Measurements from ENCODE around the gene TANGO2. TPM values are rescaled to one million over a fixed set of nuclear protein-coding genes. Genes with fewer than 3 reads are reported as not detected.

Gene TANGO2
- total and polyA plus RNA-seq, 9 of the 15 experiments (the other 6 are each of a cell fraction or from before 2014, with no cell fraction given): 15.5 to 94.9 (median 70.1) TPM

GRCh38 chr22:19986410-19987341 is 34.2 kb upstream of the TANGO2 start (continued):
- no peak for TF ChIP-seq MTA2 (IDR thresholded peaks at IDR 0.05; ENCODE audit: low read depth)
- TF ChIP-seq TBP (optimal IDR thresholded peaks at IDR 0.05; ENCODE audit: low read depth, low read length): peak; percentile 30
- TF ChIP-seq HNRNPLL (IDR thresholded peaks at IDR 0.05; ENCODE audit: low read depth, low read length, poor library complexity, severe bottlenecking): peak; percentile 27
- TF ChIP-seq, protein P1, sequence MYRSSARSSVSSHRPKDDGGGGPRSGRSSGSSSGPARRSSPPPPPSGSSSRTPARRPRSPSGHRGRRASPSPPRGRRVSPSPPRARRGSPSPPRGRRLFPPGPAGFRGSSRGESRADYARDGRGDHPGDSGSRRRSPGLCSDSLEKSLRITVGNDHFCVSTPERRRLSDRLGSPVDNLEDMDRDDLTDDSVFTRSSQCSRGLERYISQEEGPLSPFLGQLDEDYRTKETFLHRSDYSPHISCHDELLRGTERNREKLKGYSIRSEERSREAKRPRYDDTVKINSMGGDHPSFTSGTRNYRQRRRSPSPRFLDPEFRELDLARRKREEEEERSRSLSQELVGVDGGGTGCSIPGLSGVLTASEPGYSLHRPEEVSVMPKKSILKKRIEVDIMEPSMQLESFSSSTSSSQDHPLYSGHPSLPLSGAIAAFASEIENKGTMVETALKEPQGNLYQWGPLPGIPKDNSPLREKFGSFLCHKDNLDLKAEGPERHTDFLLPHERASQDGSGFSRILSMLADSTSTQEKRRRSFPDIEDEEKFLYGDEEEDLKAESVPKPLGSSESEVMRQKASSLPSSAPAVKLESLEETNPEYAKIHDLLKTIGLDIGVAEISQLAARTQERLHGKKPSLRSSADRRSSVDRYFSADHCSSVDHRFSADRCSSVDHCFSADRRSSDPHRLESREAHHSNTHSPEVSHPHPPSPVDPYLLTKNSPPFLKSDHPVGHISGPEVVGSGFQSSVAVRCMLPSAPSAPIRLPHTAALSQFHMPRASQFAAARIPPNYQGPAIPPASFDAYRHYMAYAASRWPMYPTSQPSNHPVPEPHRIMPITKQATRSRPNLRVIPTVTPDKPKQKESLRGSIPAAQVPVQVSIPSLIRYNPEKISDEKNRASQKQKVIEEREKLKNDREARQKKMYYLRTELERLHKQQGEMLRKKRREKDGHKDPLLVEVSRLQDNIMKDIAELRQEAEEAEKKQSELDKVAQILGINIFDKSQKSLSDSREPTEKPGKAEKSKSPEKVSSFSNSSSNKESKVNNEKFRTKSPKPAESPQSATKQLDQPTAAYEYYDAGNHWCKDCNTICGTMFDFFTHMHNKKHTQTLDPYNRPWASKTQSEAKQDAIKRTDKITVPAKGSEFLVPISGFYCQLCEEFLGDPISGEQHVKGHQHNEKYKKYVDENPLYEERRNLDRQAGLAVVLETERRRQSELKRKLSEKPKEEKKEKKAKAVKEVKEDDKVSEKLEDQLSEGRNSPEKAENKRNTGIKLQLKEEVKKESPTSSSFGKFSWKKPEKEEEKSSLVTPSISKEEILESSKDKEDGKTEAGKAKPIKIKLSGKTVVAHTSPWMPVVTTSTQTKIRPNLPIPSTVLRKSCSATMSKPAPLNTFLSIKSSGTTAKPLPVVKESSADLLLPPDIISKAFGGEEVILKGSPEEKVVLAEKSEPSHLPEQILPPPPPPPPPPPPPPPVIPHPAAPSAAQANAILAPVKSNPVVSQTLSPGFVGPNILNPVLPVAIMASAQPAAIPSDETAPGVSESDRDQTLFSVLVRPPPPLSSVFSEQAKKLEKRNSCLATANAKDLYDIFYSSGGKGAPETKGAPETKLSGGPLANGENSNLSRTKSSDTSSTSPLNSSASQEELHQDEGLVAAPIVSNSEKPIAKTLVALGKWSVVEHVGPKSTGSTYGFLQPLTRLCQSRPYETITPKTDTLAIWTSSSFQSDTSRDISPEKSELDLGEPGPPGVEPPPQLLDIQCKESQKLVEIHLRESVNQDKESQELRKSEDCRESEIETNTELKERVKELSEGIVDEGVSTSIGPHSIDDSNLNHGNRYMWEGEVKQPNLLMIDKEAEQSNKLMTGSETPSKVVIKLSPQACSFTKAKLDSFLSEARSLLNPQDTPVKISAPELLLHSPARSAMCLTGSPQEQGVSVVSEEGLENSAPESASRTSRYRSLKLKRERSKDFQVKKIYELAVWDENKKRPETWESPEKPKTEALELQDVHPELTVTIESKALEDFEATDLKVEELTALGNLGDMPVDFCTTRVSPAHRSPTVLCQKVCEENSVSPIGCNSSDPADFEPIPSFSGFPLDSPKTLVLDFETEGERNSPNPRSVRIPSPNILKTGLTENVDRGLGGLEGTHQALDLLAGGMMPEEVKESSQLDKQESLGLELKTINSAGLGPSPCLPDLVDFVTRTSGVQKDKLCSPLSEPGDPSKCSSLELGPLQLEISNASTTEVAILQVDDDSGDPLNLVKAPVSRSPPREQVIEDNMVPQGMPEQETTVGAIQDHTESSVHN (IDR thresholded peaks at IDR 0.05; ENCODE audit: borderline replicate concordance in 1 of 2, low read depth in 1 of 2): no peak
- TF ChIP-seq, protein P2, sequence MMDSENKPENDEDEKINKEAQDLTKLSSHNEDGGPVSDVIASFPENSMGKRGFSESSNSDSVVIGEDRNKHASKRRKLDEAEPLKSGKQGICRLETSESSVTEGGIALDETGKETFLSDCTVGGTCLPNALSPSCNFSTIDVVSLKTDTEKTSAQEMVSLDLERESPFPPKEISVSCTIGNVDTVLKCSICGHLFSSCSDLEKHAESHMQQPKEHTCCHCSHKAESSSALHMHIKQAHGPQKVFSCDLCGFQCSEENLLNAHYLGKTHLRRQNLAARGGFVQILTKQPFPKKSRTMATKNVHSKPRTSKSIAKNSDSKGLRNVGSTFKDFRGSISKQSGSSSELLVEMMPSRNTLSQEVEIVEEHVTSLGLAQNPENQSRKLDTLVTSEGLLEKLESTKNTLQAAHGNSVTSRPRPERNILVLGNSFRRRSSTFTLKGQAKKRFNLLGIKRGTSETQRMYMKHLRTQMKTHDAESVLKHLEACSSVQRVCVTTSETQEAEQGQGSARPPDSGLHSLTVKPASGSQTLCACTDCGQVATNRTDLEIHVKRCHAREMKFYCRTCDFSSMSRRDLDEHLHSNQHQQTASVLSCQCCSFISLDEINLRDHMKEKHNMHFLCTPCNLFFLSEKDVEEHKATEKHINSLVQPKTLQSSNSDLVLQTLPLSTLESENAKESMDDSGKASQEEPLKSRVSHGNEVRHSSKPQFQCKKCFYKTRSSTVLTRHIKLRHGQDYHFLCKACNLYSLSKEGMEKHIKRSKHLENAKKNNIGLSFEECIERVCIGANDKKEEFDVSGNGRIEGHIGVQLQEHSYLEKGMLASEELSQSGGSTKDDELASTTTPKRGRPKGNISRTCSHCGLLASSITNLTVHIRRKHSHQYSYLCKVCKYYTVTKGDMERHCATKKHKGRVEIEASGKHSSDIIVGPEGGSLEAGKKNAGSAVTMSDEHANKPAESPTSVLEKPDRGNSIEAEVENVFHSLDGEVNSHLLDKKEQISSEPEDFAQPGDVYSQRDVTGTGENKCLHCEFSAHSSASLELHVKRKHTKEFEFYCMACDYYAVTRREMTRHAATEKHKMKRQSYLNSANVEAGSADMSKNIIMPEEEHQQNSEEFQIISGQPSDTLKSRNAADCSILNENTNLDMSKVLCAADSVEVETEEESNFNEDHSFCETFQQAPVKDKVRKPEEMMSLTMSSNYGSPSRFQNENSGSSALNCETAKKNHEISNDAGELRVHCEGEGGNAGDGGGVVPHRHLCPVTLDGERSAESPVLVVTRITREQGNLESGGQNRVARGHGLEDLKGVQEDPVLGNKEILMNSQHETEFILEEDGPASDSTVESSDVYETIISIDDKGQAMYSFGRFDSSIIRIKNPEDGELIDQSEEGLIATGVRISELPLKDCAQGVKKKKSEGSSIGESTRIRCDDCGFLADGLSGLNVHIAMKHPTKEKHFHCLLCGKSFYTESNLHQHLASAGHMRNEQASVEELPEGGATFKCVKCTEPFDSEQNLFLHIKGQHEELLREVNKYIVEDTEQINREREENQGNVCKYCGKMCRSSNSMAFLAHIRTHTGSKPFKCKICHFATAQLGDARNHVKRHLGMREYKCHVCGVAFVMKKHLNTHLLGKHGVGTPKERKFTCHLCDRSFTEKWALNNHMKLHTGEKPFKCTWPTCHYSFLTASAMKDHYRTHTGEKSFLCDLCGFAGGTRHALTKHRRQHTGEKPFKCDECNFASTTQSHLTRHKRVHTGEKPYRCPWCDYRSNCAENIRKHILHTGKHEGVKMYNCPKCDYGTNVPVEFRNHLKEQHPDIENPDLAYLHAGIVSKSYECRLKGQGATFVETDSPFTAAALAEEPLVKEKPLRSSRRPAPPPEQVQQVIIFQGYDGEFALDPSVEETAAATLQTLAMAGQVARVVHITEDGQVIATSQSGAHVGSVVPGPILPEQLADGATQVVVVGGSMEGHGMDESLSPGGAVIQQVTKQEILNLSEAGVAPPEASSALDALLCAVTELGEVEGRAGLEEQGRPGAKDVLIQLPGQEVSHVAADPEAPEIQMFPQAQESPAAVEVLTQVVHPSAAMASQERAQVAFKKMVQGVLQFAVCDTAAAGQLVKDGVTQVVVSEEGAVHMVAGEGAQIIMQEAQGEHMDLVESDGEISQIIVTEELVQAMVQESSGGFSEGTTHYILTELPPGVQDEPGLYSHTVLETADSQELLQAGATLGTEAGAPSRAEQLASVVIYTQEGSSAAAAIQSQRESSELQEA (IDR thresholded peaks at IDR 0.05; ENCODE audit: low read depth): no peak
- TF ChIP-seq TRIM25 (IDR thresholded peaks at IDR 0.05; ENCODE audit: borderline replicate concordance): no peak

All from K562 (cell line).